Activated naive CD4-positive, alpha-beta T cell treated with anti-CD3 and anti-CD28 coated beads, Interleukin-2, amount 50 U/mL, for 24 hours (primary cell): ENCODE data around the gene DTL.
"Not testable (repeated sequence)": the region's sequence is repeated elsewhere in the genome, so short reads cannot be mapped to it uniquely, and the experiment has no call there.

Experiments
- H3K27ac Mint-ChIP-seq: one replicate; pipeline ENCODE4 v1.8.0; 2021; ENCODE audit warnings: mild to moderate bottlenecking, mixed read lengths
- H3K27me3 Mint-ChIP-seq: one replicate; pipeline ENCODE4 v1.8.0; 2021; ENCODE audit warnings: mixed read lengths
- H3K36me3 Mint-ChIP-seq: one replicate; pipeline ENCODE4 v1.8.0; 2021; ENCODE audit warnings: mixed read lengths
- H3K4me1 Mint-ChIP-seq: one replicate; pipeline ENCODE4 v1.8.0; 2021; ENCODE audit warnings: mixed read lengths
- H3K4me3 Mint-ChIP-seq: one replicate; pipeline ENCODE4 v1.8.0; 2021; ENCODE audit warnings: mild to moderate bottlenecking, mixed read lengths
- H3K9me3 Mint-ChIP-seq: one replicate; pipeline ENCODE4 v1.8.0; 2021; ENCODE audit warnings: mixed read lengths

Gene DTL

DNA sequence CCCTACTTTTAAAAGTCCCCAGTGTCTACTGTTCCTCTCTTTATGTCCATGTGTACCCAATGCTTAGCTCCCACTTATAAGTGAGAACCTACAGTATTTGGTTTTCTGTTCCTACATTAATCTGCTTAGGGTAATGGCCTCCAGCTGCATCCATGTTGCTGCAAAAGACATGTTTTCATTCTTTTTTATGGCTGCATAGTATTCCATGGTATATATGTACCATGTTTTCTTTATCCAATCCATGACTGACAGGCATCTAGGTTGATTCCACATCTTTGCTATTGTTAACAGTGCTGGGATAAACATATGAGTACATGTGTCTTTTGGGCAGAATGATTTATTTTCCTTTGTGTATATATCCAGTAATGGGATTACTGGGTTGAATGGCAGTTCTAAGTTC is 12.6 kb upstream of the DTL start:
- peaks cover 12% of the 10 kb centered on the region for H3K9me3 Mint-ChIP-seq
- peaks cover 22% of the 10 kb centered on the region for H3K36me3 Mint-ChIP-seq
- H3K27me3 Mint-ChIP-seq, H3K4me3 Mint-ChIP-seq, H3K27ac Mint-ChIP-seq: not testable (repeated sequence)
- H3K4me1 Mint-ChIP-seq = peaks cover 11% of the 10 kb centered on the region

DNA sequence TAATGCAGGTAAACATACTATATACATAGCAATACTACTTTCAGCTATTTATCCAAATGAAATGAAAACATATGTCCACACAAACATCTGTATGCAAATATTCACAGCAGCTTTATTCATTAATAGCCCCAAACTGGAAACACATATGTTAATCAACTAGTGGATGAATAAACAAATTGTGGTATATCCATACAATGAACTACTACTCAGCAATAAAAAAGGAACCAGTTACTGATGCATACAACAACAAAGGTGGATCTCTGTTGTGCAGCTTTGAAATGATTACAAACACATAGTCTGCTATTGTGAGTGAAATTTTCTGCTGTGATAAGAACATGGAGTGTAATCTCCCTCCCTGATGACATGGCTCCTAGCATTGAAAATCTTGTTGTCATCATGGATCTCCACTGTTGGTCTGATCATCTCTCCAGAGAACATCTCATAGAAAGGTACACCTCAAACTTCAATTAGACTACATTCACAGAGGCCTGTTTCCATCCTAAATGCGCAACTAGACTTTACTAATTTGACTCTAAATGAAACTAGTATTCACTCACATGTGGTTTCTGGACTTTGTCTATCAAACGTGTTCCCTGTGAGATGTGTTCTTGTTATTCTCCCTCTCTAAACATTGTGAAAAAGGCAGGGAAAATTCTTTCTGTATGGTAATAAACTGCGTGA is 10.9 kb upstream of the DTL start:
- Mint-ChIP-seq H3K27me3 (no peaks in the 10 kb centered on the region), H3K36me3 (peaks cover 22% of the 10 kb centered on the region), H3K9me3 (peaks cover 12% of the 10 kb centered on the region), H3K4me1 (peaks cover 15% of the 10 kb centered on the region), H3K4me3 (no peak overlapping the region), H3K27ac (no peak overlapping the region)

DNA sequence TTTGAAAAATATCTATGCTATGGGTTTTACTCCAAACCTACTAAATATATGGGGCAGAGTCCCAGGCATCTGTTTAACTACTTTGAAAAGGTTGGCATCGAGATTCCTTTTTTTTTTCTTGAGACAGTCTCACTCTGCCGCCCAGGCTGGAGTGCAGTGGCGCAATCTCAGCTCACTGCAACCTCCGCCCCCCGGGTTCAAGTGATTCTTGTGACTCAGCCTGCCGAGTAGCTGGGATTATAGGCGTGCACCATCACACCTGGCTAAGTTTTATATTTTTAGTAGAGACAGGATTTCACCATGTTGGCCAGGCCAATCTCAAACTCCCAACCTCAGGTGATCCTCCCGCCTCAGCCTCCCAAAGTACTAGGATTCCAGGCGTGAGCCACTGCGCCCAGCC is 7.8 kb upstream of the DTL start:
- Mint-ChIP-seq H3K4me1 (peaks cover 39% of the 10 kb centered on the region), H3K9me3 (peaks cover 12% of the 10 kb centered on the region), H3K36me3 (peaks cover 28% of the 10 kb centered on the region)
- not testable (repeated sequence) for H3K27me3 Mint-ChIP-seq, H3K4me3 Mint-ChIP-seq, H3K27ac Mint-ChIP-seq

DNA sequence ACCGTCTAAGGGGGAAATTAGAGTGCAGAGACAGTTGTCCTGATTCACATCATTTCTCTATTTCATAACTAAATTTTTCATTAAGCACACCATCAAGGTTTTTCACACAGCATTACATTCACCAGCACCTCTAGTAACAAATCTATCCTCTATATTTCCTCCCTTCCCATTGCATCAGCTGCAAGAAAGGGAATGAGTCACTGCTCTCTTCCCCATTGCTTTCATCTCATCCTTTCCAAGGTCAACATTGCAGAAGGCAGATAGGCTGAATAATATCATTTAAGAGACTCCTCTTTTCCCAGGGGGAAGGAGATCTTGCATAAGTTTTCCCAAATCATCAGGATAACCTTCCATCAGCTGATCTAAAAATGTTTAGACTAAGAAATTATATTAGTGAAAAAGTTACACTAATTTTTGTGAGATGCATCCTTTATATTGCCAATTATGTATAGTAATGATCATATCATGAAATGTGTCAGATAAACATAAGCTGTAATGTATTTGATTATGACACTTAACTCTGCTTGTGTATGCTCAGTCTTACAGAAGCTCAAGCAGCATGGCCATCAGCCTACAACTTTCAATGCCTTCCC is 4.5 kb upstream of the DTL start:
- Mint-ChIP-seq H3K27me3 (no peaks in the 10 kb centered on the region), H3K4me3 (no peak overlapping the region), H3K9me3 (no peaks in the 10 kb centered on the region), H3K36me3 (peaks cover 12% of the 10 kb centered on the region), H3K4me1 (peaks cover 53% of the 10 kb centered on the region), H3K27ac (no peak overlapping the region)

DNA sequence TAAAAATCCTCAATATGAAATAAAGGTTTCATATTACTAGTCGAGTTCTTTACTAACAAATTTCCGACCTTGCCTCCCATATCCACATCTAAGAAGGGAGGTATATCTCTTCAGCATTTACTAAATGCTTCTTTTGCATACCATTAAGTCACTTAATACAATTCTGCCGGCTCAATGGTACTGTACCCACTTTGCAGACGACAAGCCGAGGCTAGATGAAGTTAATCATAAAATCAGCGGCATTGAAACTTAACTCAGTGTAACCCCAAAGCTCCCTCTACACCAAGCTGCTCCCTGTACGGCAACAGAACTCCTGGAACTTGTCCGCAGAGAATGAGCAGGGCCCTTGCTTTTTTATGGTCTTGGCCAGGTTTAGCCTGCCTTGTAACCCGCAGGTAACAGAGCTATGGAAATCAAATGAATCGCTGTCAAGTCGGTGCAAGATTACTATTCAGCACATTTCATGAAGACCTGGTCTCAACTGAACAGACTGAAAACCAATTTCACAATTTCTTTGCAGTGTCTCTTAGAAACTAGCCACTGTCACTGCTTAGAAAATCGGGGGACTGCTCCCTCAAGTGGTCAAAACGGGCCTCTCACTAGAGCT is 929 bp upstream of the DTL start:
- peaks cover 52% of the 10 kb centered on the region for H3K4me1 Mint-ChIP-seq
- H3K4me3 Mint-ChIP-seq = peak overlapping the region; percentile 99
- no peaks in the 10 kb centered on the region for H3K27me3 Mint-ChIP-seq
- H3K36me3 Mint-ChIP-seq = peaks cover 7% of the 10 kb centered on the region
- H3K27ac Mint-ChIP-seq = peak overlapping the region; percentile 97
- no peaks in the 10 kb centered on the region for H3K9me3 Mint-ChIP-seq

DNA sequence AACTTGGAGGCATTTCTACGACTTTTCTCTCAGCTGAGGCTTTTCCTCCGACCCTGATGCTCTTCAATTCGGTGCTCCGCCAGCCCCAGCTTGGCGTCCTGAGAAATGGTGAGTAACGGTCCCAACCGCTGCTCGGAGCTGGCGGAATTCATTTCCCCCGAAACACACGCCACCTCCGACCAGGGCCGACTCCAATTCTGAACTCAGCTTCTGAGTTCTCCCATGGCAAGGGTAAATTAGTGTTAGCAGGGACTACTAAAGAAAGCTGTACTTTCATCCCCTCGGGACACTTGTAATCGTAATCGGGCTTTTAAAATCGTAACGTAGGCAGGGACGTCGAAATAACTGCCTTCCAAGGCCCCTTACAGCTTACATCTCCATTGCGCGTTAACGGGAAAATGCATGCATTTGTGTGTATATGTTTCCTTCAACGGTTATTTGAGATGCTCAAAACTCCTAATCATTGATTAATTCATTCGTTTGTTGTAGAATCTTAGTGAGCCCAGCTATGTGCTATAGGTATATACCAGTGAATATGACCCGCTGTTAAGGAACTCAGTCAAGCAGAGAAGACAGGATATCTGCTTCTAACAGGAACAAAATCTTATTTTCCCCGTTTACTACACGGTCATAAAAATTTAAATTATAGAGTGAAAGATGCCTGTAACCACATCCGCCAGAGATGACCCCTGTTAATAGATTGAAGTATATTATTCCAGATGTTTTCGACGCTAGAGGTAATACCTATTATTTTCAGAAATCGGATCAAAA is 472 bp downstream of the DTL start:
- Mint-ChIP-seq H3K9me3 (no peaks in the 10 kb centered on the region), H3K4me3 (peak overlapping the region; percentile 99), H3K4me1 (peaks cover 53% of the 10 kb centered on the region), H3K36me3 (peaks cover 6% of the 10 kb centered on the region), H3K27me3 (no peaks in the 10 kb centered on the region), H3K27ac (peak overlapping the region; percentile 97)

DNA sequence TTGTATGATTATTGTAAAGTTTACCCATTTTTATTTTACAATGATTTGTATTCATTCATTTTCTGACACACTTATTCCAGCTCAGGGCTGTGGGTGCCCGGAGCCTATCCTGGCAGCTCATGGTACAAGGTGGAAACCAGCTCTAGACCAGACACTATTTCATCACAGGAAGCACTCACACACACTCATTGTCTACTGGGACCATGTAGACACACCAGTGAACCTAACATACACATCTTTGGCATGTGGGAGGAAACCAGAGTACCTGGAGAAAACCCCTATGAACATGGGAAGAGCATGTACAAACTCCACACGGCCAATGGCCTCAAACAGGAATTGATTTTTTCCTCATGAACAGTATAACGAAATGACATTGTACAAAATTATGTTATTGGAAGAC is 2.4 kb downstream of the DTL start:
- Mint-ChIP-seq H3K4me3 (no peak overlapping the region), H3K4me1 (peaks cover 36% of the 10 kb centered on the region), H3K9me3 (no peaks in the 10 kb centered on the region), H3K27ac (no peak overlapping the region), H3K36me3 (peaks cover under 1% of the 10 kb centered on the region), H3K27me3 (no peaks in the 10 kb centered on the region)

DNA sequence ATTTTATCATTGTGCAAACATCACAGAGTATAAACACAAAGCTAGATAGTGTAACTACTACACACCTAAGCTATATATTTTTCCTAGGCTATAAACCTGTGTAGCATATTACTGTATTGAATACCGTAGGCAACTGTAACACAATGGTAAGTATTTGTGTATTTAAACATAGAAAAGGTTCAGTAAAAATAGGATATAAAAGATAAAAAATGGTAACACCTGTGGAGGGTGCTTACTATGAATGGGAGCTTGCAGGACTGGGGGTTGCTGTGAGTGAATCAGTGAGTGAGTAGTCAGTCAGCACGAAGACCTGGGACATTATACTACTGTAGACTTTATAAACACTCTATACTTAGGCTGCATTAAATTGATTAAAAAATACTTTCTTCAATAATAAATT is 4.1 kb downstream of the DTL start:
- Mint-ChIP-seq H3K36me3 (no peaks in the 10 kb centered on the region), H3K27me3 (no peaks in the 10 kb centered on the region), H3K4me3 (no peak overlapping the region)

DNA sequence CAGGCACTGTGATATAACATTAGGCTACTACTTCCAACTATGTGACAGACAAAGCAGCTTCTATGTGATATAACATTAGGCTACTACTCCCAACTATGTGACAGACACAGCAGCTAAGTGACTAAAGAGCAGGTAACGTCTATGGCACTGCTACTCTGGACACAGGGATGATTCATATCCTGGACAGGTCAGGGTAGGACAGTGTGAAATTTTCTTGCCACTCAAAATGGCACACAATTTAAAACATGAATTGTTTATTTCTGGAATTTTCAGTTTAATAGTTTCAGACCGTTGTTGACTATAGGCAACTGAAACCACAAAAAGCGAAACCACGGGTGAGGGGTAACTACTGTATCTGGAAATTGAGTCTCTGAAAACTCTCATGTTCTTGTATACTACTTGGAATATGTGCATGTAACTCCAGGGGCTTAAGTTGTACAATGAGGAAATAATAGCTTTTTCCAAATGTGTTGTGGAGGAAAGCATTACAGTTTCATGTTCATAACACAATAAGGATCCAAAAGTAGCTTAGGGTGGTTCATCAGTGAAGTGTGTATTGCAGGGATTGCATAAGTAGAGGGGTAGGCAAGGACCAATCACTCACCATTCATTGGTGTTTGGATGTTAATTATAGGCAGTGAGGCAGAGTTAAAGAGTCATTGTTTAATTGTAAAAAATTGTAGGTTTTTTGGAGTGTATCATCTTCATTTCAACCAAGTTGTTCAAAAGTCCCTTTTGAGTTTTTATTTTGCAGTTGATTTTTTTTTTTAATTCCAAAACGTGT is 5.3 kb downstream of the DTL start:
- peaks cover 24% of the 10 kb centered on the region for H3K4me1 Mint-ChIP-seq
- H3K27ac Mint-ChIP-seq = no peak overlapping the region
- H3K9me3 Mint-ChIP-seq = no peaks in the 10 kb centered on the region
- H3K4me3 Mint-ChIP-seq = peak overlapping the region; percentile 23
- no peaks in the 10 kb centered on the region for H3K36me3 Mint-ChIP-seq
- H3K27me3 Mint-ChIP-seq = no peaks in the 10 kb centered on the region

More for the DNA sequence above, 4.1 kb downstream of the DTL start:
- Mint-ChIP-seq H3K4me1 (peaks cover 26% of the 10 kb centered on the region), H3K27ac (no peak overlapping the region), H3K9me3 (no peaks in the 10 kb centered on the region)

DNA sequence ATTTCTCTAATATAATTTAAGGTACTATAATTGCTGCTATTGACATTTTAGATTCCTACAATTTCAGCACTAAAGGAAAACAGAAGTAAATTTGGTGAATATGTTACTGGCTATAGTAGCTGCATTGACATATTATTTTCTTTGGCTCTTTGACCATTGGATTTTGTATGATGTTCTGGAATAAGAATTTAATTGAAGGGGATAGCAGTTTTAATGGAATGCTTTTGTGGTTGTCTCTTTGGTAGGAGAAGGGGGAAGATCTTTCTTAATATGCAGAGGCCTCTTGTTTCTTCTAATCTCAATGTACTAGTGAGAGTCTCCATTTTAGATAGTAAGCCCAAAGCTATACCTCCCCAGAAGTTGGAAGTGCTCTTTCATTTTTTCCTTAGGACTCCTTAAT is 6.9 kb downstream of the DTL start:
- Mint-ChIP-seq H3K27ac (no peak overlapping the region), H3K4me1 (peaks cover 10% of the 10 kb centered on the region), H3K36me3 (no peaks in the 10 kb centered on the region)

DNA sequence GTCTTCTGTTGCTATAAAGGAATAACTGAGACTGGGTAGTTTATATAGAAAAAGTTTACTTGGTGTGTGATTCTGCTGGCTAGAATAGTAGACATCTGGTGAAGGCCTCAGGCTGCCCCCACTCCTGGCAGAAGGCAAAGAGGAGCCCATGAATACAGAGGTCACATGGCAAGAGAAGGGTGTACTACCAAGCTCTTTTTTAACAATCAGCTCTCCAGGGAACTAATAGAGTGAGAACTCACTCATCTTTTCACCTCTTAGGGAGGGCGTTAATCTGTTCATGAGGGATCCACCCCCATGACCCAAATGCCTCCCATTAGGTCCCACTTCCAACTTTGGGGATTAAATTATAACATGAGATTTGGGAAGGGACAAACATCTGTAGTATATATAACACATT is 9.3 kb downstream of the DTL start:
- no peak overlapping the region for H3K27ac Mint-ChIP-seq
- peaks cover 10% of the 10 kb centered on the region for H3K4me1 Mint-ChIP-seq

More for the DNA sequence above, 6.9 kb downstream of the DTL start:
- no peak overlapping the region for H3K4me3 Mint-ChIP-seq
- H3K9me3 Mint-ChIP-seq = no peaks in the 10 kb centered on the region
- H3K27me3 Mint-ChIP-seq = no peaks in the 10 kb centered on the region

DNA sequence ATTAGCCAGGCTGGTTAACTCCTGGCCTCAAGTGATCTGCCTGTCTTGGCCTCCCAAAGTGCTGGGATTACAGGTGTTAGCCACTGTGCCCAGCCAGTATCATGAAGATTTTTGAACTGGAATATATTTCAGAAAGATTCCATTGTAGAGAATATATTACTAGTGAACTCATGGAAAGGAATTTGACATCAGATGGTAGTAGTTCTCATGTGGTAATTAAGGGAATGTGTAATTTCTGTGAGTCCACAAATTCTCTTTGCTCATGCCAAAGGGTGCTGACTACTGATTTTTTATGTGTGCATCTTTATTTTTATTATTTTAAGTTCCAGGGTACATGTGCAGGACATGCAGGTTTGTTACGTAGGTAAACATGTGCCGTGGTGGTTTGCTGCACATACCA is 10.4 kb downstream of the DTL start:
- H3K36me3 Mint-ChIP-seq = no peaks in the 10 kb centered on the region
- H3K9me3 Mint-ChIP-seq = no peaks in the 10 kb centered on the region
- H3K4me1 Mint-ChIP-seq = peaks cover 2% of the 10 kb centered on the region
- H3K4me3 Mint-ChIP-seq = no peak overlapping the region
- H3K27ac Mint-ChIP-seq = no peak overlapping the region
- no peaks in the 10 kb centered on the region for H3K27me3 Mint-ChIP-seq

More for the DNA sequence above, 9.3 kb downstream of the DTL start:
- H3K4me3 Mint-ChIP-seq = no peak overlapping the region
- H3K27me3 Mint-ChIP-seq = no peaks in the 10 kb centered on the region
- no peaks in the 10 kb centered on the region for H3K36me3 Mint-ChIP-seq
- no peaks in the 10 kb centered on the region for H3K9me3 Mint-ChIP-seq

DNA sequence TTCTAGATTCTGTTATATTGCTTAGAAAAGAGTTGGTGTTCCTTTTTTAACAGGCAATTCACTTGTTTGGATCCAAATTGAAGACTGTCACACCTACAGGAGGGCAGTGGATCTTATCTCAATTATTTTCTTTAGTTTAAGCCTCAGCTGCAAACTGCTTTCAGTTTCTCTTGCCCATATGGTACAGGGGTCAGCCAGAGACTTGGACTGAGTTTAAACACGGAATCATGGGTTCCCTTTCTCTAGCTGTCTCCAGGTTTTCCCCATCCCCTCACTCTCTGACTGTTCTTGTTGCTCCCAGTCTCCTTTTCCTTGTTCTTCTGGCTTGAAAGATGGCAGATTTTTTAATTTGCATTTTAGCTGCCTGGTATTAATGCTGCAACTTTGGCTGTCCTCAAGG is 18.4 kb downstream of the DTL start:
- H3K36me3 Mint-ChIP-seq = peaks cover 22% of the 10 kb centered on the region
- peaks cover 21% of the 10 kb centered on the region for H3K9me3 Mint-ChIP-seq
- no peak overlapping the region for H3K27ac Mint-ChIP-seq
- H3K4me3 Mint-ChIP-seq = no peak overlapping the region
- H3K27me3 Mint-ChIP-seq = no peaks in the 10 kb centered on the region
- H3K4me1 Mint-ChIP-seq = no peaks in the 10 kb centered on the region

DNA sequence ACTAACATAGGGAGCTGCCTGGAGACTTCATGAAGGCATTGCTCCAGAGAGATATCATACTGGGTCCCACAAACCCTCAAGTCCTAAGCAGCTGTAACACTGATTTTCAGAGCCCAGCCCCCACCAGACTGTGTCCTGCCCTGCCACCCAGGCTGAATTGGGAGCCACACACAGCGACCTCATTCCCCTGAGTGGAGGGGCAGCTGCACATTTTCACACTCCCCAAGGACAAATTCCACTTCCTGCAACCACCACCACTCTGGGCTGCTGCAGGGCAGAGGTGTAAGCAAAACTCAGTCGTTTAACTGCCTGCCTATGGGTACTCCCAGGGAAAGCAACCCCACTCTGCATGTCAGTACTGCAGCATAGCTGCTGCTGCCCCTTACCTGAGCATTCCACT is 19.8 kb downstream of the DTL start:
- Mint-ChIP-seq H3K36me3 (peaks cover 22% of the 10 kb centered on the region), H3K9me3 (peaks cover 21% of the 10 kb centered on the region), H3K27me3 (no peaks in the 10 kb centered on the region), H3K4me1 (no peaks in the 10 kb centered on the region), H3K27ac (no peak overlapping the region), H3K4me3 (no peak overlapping the region)
